HG02759 (cell line): ENCODE results near the gene C8A.

Experiments used
- ATAC-seq: cut with Tn5 transposase; IDR thresholded peaks from one replicate; pipeline ENCODE4 v1.9.1; 2021; ENCODE audit warnings: mild to moderate bottlenecking, moderate library complexity; ENCODE audit not compliant: unreplicated experiment

C8A gene

GRCh38 chr1:56854521-56855099, at the start of gene C8A:
Gene C8A (plus strand): TSS chr1:56854797. CDS start chr1:56854902, 105 bp downstream.
- no peak for ATAC-seq

- no peak for ATAC-seq
Measured at GRCh38 chr1:56806804-56807203, 47.8 kb upstream of the C8A start.

GRCh38 chr1:56808410-56808809, 46.2 kb upstream of the C8A start:
- no peak for ATAC-seq

DNA sequence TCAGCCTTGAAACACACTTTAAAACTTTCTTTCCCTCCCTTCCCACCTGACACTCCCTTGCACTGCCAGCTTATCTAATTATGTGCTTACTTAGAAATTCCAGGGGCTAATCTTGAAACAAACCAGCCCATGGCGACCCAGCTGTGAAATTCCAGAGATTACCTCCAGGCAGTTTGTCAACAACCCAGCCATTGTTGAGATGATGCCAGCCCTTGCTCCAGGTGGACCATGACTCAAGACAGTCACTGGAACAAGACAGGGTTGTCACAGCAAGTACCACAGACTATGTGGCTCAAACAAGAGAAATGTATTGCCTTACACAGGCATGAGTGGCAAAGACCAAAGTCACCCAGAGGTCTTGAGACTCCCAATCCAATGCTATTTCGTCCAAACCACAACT, 43.3 kb upstream of the C8A start:
- no peak for ATAC-seq

- ATAC-seq, result no peak
Measured at GRCh38 chr1:56814205-56814604, 40.4 kb upstream of the C8A start.

- ATAC-seq, result no peak
Measured at GRCh38 chr1:56816264-56816663, 38.3 kb upstream of the C8A start.

GRCh38 chr1:56816909-56817308, 37.7 kb upstream of the C8A start:
- ATAC-seq, result peak; percentile 62

GRCh38 chr1:56817716-56818463, 36.7 kb upstream of the C8A start:
- no peak for ATAC-seq

DNA sequence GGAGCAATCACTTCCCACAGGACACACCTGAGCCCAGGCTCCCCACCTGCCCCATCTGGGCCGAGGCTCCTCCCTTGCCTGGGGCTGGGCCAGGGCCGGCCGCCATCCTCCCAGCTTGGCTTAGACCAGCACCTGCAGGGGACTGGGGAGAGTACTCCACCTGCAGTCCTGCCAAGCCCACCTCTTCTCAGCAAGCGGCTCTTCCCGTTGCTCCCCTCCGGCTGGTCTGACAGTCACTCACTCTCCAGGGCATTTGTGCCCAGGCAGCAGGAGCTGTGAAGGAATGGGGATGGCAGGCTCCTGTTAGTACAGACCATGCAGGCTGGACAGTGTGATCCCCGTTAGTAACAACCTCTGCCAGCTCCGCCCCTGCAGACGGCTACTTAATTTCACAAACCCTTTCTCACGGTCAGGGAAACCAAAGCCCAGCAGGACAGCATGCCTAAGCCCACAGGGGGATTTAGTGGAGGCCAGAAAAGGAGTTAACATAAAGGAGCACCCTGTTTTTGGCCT, 35.2 kb upstream of the C8A start, which contains the start of gene FYB2:
Gene FYB2 (minus strand): TSS at position 18 of the 513 bp plus-strand sequence. CDS start 114 bp downstream, outside the sequence.
- no peak for ATAC-seq

- ATAC-seq, result peak; percentile 72
Measured at GRCh38 chr1:56820755-56821461, 33.7 kb upstream of the C8A start.

DNA sequence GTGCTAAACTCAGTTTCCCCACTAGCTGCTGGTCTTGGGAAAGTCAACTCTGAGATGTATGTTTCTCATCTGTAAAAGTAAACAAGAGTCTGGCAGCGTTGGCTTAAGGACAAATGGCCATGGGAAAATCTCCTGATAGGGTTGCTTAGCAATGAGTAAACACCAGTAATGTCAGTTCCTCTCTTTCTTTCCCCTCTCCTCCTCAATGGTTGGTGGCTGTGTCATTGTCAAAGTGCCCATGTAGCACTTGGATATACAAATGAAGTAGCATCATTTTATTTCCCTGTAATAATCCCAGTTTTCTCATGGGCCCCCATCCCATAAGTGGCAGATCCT, 33.2 kb upstream of the C8A start:
- no peak for ATAC-seq

- ATAC-seq, result no peak
Measured at GRCh38 chr1:56824271-56824670, 30.3 kb upstream of the C8A start.

- no peak for ATAC-seq
Measured at GRCh38 chr1:56824938-56825337, 29.7 kb upstream of the C8A start.

- no peak for ATAC-seq
Measured at GRCh38 chr1:56825436-56825835, 29.2 kb upstream of the C8A start.

DNA sequence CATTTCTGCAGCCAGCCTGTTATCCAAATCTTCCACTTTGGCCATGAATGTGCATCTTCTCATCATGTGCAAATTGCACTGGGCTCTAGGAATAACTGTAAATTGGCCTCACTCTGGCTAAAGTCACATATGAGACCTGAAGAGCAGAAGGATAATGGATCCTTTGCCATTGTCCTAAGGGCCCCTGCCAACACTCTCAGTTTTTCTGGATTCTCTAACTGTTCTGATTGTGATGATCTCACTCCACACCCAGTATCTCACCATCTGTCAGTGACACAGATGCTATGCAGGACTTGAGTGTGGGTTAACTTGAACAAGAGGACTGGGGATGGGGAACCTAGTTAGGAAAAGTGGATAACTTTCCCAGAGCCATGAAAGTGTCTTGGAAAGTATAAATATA, 26.9 kb upstream of the C8A start:
- ATAC-seq, result no peak

DNA sequence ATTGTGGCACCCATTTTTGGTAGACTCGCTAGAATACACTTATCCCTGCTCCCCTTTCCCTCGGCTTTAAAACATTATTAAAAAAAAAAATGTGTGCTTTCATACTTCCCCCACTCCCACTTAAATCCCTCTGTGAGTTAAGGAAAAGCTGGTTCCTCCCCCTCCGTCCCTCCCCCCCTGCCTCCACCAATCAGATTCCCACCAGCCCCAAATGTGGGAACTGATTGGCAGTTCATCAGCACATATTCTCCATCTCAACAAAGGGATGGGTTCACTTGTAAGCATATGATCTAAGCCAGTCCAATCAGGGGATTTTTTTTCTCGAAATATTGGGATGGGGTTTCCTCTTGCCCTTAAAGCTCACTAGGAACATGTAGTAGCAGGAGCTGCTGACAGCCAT, 24.5 kb upstream of the C8A start:
- ATAC-seq, result no peak

- peak; percentile 57 for ATAC-seq
Measured at GRCh38 chr1:56831871-56832693, 22.5 kb upstream of the C8A start.

DNA sequence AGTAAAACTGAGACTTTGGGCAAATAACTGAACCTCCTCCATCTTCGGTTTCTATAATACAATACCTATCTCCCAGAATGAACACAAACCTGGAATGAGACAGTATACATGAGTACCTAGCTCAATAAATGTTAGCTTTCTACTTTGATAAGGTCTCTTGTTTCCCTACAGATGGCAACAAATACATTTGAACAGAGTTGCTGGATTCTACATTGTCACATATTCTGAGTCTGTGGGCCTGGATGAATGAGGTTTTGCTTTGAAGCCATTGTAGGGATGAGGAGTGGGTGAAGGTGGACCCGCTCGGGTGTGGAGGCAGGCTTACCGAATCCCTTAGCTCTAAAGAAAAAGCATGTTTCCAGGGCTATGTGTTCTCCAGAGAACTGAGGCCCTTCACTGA, 21.5 kb upstream of the C8A start:
- ATAC-seq, result no peak

GRCh38 chr1:56834137-56834900, 20.3 kb upstream of the C8A start:
- no peak for ATAC-seq

- no peak for ATAC-seq
Measured at GRCh38 chr1:56835657-56836056, 18.9 kb upstream of the C8A start.
